Measurements from ENCODE around the gene TRAF6. TPM values are rescaled to one million over a fixed set of nuclear protein-coding genes. Genes with fewer than 3 reads are reported as not detected.

TRAF6 gene
- total and polyA plus RNA-seq, 2 of the 13 experiments (the other 11 are each of a cell fraction or from before 2014, with no cell fraction given): 3.3 to 5.9 TPM

DNA sequence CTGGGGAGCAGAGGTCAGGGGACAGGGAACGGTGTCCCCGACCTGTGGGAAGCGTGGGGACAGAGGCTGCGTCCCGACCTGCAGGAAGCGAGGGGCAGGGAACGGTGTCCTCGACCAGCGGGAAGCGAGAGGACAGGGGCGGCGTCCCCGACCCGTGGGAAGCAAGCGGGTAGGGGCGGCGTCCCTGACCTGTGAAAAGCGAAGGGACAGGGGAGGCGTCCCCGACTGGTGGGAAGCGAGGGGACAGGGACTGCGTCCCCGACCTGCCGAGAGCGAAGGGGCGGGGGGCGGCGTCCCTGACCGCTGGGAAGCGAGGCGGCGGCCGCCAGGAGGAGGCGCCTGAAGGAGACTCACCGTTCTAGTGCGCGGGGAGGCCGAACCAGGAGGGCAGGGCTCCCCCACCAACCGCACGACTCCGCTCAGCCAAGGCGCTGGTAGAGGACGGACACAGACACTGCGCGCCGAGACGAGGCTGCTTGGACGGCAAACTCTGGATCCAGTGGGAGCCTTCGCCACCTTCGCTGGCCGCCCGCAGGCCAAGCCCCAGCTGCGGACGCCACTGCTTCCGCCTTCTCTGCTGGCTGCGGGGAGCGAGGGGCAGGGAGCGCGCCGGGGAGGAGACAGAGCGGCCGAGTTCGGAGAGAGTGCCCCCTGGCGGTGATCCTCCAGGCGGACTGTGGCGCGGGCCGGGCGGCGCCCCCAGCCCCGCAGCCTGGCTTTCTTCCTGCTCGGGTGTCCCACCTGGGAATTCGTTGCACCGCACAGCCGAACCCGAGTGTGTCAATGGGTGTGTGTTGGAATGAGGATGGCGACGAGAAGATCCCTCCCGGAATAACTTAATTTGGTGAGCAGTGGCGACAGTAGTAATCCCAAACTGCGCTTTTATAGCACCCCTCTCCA, at the start of gene TRAF6 (continued):
- TF ChIP-seq, protein P1, sequence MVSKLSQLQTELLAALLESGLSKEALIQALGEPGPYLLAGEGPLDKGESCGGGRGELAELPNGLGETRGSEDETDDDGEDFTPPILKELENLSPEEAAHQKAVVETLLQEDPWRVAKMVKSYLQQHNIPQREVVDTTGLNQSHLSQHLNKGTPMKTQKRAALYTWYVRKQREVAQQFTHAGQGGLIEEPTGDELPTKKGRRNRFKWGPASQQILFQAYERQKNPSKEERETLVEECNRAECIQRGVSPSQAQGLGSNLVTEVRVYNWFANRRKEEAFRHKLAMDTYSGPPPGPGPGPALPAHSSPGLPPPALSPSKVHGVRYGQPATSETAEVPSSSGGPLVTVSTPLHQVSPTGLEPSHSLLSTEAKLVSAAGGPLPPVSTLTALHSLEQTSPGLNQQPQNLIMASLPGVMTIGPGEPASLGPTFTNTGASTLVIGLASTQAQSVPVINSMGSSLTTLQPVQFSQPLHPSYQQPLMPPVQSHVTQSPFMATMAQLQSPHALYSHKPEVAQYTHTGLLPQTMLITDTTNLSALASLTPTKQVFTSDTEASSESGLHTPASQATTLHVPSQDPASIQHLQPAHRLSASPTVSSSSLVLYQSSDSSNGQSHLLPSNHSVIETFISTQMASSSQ (IDR thresholded peaks at IDR 0.05; ENCODE audit: low read depth): no peak
- TF ChIP-seq, protein P1 (CRISPR knock-in tag; IDR thresholded peaks at IDR 0.05; ENCODE audit: borderline replicate concordance): peak; percentile 73
- TF ChIP-seq NR2C2 (CRISPR knock-in tag; IDR thresholded peaks at IDR 0.05; ENCODE audit: borderline replicate concordance): peak; percentile 79
- TF ChIP-seq ZNF556 (CRISPR knock-in tag; IDR thresholded peaks at IDR 0.05; ENCODE audit: borderline replicate concordance): peak; percentile 59
- no peak for TF ChIP-seq TBP (CRISPR knock-in tag; IDR thresholded peaks at IDR 0.05)
- TF ChIP-seq ZNF644 (CRISPR knock-in tag; IDR thresholded peaks at IDR 0.05; ENCODE audit: low read depth): peak; percentile 53; the same call in 1 of the 2 replicates
- TF ChIP-seq ZNF879 (CRISPR knock-in tag; IDR thresholded peaks at IDR 0.05): 0 out of 2 replicates have a peak, but pooled peaks have one; percentile 49
- no peak for TF ChIP-seq NCOR1 (IDR thresholded peaks at IDR 0.05; ENCODE audit: borderline replicate concordance, low read length)
- peak; percentile 85 for TF ChIP-seq MEIS2 (CRISPR knock-in tag; IDR thresholded peaks at IDR 0.05)
- TF ChIP-seq, protein P2, sequence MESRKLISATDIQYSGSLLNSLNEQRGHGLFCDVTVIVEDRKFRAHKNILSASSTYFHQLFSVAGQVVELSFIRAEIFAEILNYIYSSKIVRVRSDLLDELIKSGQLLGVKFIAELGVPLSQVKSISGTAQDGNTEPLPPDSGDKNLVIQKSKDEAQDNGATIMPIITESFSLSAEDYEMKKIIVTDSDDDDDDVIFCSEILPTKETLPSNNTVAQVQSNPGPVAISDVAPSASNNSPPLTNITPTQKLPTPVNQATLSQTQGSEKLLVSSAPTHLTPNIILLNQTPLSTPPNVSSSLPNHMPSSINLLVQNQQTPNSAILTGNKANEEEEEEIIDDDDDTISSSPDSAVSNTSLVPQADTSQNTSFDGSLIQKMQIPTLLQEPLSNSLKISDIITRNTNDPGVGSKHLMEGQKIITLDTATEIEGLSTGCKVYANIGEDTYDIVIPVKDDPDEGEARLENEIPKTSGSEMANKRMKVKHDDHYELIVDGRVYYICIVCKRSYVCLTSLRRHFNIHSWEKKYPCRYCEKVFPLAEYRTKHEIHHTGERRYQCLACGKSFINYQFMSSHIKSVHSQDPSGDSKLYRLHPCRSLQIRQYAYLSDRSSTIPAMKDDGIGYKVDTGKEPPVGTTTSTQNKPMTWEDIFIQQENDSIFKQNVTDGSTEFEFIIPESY (CRISPR knock-in tag; IDR thresholded peaks at IDR 0.05): peak; percentile 72
- TF ChIP-seq, protein P3, sequence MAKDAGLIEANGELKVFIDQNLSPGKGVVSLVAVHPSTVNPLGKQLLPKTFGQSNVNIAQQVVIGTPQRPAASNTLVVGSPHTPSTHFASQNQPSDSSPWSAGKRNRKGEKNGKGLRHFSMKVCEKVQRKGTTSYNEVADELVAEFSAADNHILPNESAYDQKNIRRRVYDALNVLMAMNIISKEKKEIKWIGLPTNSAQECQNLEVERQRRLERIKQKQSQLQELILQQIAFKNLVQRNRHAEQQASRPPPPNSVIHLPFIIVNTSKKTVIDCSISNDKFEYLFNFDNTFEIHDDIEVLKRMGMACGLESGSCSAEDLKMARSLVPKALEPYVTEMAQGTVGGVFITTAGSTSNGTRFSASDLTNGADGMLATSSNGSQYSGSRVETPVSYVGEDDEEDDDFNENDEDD (CRISPR knock-in tag; IDR thresholded peaks at IDR 0.05; ENCODE audit: borderline replicate concordance): peak; percentile 45; the same call in 1 of the 2 replicates
- peak; percentile 97 for TF ChIP-seq YEATS4 (CRISPR knock-in tag; IDR thresholded peaks at IDR 0.05; ENCODE audit: borderline replicate concordance)
- no peak for TF ChIP-seq ZBTB8A (CRISPR knock-in tag; IDR thresholded peaks at IDR 0.05; ENCODE audit: borderline replicate concordance, low read depth)
- TF ChIP-seq, protein P4, sequence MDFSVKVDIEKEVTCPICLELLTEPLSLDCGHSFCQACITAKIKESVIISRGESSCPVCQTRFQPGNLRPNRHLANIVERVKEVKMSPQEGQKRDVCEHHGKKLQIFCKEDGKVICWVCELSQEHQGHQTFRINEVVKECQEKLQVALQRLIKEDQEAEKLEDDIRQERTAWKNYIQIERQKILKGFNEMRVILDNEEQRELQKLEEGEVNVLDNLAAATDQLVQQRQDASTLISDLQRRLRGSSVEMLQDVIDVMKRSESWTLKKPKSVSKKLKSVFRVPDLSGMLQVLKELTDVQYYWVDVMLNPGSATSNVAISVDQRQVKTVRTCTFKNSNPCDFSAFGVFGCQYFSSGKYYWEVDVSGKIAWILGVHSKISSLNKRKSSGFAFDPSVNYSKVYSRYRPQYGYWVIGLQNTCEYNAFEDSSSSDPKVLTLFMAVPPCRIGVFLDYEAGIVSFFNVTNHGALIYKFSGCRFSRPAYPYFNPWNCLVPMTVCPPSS (IDR thresholded peaks at IDR 0.05): no peak
- TF ChIP-seq NFKBIZ (CRISPR knock-in tag; IDR thresholded peaks at IDR 0.05): no peak
- TF ChIP-seq ZFP41 (CRISPR knock-in tag; IDR thresholded peaks at IDR 0.05; ENCODE audit: borderline replicate concordance): no peak
- TF ChIP-seq MAFF (IDR thresholded peaks at IDR 0.05; ENCODE audit: low read depth, low read length): no peak

Data from HepG2 (cell line).